Neural progenitor cell (in vitro differentiated cells): ENCODE measurements around the gene SKAP2.

Experiments used
- CTCF ChIP-seq: fragments of 200-600 bp; sonication (generic); IDR thresholded peaks from 2 replicates; pipeline ENCODE4 v1.5.1; 2017; ENCODE audit warnings: antibody characterized with exemption, mild to moderate bottlenecking
- EZH2phosphoT487 ChIP-seq: fragments of 200-600 bp; sonication (generic); IDR thresholded peaks from 2 replicates; pipeline ENCODE4 v1.6.1; 2017; ENCODE audit warnings: antibody characterized with exemption

- no peak for TF ChIP-seq CTCF
- TF ChIP-seq EZH2phosphoT487, result no peak
These were observed 7.3 kb downstream of the SKAP2 start for GRCh38 chr7:26857170-26857505.
